ENCODE results near the gene TRPM3.

DNA sequence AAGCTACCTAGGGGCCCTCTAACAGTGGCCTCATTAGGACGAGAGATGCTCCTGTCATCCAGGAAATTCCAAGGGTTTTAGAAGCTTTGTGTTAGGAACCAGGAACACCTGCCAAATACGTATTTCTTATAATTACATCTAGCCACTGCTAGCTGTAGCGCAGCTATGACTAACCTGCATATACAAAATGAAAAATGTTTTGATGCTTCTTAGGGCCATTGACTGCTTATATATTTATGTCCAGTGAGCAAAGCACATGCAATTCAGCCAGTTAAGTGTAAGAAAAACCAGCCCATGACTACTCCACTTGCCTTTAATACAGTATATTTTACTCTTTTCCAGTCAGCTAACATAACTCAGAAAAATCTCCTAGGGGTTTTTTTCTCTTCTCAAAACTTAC is 143.3 kb downstream of the TRPM3 start:
- TF ChIP-seq, protein P1, sequence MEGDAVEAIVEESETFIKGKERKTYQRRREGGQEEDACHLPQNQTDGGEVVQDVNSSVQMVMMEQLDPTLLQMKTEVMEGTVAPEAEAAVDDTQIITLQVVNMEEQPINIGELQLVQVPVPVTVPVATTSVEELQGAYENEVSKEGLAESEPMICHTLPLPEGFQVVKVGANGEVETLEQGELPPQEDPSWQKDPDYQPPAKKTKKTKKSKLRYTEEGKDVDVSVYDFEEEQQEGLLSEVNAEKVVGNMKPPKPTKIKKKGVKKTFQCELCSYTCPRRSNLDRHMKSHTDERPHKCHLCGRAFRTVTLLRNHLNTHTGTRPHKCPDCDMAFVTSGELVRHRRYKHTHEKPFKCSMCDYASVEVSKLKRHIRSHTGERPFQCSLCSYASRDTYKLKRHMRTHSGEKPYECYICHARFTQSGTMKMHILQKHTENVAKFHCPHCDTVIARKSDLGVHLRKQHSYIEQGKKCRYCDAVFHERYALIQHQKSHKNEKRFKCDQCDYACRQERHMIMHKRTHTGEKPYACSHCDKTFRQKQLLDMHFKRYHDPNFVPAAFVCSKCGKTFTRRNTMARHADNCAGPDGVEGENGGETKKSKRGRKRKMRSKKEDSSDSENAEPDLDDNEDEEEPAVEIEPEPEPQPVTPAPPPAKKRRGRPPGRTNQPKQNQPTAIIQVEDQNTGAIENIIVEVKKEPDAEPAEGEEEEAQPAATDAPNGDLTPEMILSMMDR (IDR thresholded peaks at IDR 0.05), result no peak
- TF ChIP-seq POLR2A (IDR thresholded peaks at IDR 0.05), result no peak
